ENCODE measurements around the gene GTPBP10.
"Not testable (repeated sequence)": the region's sequence is repeated elsewhere in the genome, so short reads cannot be mapped to it uniquely, and the experiment has no call there.

GTPBP10 gene, protein sequence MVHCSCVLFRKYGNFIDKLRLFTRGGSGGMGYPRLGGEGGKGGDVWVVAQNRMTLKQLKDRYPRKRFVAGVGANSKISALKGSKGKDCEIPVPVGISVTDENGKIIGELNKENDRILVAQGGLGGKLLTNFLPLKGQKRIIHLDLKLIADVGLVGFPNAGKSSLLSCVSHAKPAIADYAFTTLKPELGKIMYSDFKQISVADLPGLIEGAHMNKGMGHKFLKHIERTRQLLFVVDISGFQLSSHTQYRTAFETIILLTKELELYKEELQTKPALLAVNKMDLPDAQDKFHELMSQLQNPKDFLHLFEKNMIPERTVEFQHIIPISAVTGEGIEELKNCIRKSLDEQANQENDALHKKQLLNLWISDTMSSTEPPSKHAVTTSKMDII

DNA sequence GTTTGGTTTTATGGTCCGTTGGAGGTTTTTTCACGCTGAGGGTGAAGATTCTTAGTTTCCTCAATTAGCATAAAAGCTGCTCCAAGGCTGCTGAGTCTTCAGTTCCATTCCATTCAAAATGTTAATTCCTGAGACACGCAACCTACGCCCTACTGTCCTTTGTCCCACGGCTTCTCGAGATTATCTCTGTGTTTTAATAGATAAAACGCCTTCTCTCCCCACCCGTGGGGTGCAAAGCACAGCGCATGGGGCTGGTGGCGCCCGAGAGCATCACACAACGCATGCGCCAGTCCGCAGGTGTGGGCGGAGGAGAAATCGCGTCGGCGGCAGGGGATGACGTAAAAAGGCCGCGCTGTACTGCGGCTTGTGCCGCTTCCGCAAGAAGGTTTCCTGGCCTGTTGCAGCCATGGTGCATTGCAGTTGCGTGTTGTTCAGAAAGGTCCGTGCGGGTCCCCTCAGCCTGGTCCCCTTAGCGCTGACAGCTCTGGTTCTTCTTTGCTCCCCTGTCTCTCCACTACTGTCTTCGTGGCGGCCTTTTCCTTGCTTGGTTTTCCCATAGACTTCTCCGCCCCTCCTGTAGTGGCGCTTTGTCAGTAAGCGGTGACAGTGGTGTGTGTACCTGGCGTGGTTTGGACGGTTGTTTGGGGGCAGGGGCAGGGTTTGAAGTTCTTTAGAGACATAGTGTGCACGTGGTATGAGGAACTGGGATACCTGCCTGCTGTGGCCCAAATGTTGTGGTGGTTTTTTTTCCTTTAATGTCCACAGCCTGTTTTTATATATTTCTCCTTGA lies at the start of gene GTPBP10:
Gene GTPBP10, plus strand, starts transcription at position 381 of the 790 bp plus-strand sequence. Its CDS starts 26 bp downstream, at position 407.
- DNase-seq, result peak; percentile 95

DNA sequence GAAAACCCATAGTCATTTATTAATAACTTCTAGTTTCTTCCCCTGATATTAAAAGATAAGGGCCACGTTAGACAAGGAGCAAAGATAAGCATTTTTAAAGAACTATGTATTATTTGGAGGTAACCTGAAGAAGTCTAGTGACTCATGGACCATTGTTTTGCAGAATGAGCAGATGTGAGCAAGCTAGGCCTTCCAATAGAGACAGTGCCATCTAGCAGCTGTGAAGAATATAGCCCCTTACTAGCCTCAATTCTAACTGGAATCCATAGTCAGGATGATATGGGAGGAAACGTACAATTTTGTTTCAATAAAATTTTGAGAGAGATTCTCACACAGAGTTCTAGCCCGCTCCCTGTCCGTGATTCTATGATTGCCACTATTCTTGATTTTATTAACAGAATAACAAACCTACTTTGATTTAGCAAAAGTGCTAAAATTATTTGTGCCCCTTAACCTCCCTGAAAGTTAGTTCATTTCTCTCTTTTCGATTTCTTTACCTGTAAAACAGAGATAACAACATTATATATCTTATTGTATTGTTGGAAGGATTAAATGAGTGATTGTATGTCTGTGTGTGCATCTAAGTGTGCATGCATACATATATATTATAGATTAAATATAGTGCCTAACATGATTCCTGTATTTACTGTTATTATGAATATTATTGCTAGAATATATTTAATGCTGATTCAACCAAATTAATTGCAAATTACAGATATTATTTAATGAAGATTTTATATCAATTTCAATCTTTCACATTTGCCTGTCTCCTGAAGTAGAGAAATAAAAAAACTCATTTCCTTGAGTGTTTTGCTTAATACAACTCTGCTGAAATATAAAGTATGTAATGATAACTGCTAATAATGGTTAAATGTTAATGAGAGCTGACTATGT lies 48.1 kb upstream of the GTPBP10 start:
- peak; percentile 61 for DNase-seq

DNA sequence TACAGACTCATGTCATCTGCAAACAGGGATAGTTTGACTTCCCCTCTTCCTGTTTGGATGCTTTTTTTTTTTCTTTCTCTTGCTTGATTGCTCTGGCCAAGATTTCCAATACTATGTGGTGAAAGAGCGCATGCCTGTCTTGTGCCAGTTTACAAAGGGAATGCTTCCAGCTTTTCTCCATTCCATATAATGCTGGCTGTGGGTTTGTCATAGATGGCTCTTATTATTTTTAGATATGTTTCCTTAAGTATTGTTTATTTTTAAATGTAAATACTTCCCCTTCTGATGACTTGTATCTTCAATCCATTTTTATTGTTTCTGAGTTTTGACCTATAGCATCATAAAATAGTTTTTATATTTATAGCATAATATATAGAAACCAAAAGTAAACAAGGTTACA lies 43.3 kb upstream of the GTPBP10 start:
- DNase-seq, result no peak

DNA sequence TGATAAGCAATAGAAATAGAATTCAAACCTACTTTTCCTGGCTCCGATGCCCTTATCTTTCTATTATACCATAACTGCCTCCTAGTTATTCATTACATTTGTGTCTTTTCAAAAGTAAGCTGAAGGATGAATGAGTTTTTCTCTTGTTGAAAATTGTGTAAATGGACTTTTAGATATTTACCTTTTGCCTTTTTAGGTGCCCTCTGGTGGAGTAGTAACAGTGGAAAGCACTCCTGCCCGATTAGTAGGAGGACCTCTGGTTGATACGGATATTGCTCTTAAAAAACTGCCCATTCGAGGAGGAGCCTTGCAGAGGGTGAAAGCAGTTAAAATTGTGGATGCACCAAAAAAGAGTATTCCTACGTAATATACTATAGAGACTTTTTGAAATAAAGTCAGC lies 36.6 kb upstream of the GTPBP10 start:
- DNase-seq, result no peak

DNA sequence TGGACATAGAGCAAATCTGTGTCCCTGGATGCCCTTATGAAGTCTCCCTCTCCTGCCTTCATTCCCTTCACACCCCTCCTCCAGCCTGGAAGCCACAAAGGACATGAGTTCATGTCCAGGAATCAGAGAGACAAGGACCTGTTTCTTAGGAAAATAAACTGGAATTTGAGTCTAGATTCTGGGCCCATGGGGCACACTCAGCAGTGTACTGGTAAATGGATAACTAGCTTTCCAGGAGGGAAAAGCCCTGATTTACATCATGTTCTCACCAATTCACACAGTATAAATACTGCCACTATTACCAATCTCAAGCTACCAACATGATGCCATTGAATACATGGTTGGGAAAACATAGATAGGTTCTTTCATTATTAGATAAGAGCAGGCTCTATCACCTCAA lies 35.3 kb upstream of the GTPBP10 start:
- DNase-seq, result no peak

DNA sequence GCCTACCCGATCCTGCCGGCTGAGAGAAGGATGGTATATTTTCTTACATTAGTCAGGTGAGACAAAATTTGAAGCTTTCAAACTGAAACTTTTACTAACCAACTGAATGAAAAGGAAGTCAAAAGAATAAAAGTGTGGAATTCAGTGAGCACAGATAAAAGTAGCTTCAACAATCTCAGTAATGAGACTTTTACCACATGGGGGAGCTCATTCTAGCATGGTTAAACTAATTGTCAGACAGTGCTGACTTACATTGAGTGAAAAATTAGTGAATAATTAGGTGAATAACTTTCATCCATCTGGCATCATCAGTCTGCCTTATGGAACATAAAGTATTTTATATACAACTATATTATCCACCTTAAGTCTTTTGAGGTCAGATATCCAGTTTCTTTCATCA lies 33.8 kb upstream of the GTPBP10 start:
- DNase-seq, result no peak

DNA sequence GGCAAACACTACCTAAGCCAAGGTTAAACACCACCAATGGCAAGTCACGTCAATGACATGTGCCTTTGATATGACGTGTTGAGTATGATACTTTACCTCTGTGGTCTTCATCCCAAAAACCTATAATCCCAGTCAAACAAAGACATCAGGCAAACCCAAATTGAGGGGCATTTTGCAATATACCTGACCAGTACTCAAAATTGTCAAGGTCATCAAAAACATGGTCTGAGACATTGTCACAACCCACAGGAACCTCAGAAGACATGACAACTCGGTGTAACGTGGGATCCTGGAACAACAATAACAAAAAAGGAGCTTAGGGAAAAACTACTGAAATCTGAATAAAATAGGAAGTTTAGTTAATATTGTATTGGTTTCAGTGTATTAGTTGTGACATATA lies 32.6 kb upstream of the GTPBP10 start:
- DNase-seq, result no peak

DNA sequence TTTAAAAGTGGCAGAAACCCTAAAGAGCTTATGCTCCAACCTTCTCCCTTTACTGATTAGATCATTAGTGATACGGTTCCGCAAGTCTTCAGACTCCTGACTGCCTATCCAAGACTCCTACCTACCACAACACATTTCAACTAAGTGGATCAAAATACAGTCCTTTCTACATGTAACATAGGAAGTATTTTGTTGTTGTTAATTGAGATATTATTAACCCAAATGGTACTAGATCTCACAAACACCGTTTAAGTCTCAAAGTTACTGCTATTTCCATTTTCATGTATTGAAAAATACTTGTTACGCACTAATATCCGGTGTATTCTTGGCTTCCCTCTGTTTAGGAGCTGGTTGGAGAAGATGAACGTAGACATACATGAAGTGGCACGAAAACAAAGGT lies 26.5 kb upstream of the GTPBP10 start:
- no peak for DNase-seq

DNA sequence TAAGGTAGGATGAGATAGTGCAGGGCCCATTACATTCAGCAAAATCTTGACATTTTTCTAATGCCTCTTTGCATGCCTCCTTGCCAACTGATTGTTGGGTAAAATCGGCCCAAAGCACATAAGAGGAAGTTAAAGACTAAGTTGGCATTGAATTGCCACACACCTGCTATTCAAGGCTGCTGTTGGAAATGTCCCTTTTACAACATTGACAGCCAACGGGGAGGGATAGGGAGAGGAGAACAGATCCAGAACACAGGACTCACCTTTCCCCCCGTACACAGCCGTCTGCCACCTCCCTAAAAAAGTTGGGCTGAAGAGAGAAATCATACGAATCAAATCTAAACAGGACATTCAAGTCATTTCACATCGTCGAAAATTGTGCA lies 26.1 kb upstream of the GTPBP10 start:
- no peak for DNase-seq

DNA sequence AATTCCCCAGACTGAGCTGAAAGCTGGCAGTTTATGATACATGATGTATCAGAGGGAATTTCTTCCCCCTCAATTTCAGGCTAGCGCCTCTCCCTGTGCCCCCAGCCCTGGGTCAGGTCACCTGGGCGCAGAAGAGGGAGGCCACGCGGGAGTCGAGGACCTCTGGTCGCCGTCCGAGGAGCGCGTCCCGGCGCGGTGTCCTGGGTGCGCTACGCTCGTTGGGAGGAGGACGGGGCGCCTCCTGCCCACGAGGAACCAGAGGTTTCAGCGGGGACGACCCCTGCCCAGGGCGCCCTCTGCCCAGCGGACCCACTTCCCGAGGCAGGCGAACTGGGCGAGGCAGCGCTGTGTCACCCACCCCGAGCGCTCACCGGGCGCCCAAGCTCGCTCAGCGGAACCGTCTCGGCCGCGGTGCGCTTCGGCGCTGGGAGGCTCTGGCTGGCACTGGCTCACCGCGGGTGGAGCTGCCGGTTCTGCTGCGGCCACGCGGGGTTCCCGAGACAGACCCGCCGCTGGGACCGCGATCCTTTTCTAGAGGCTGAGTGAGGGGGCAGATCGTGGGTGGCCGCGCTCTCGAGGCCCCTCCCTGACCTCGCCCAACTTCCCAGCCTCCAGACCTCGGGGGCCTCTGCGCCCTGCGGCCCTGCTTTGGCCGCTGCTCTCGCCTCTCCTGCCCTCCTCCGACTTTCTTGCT lies 25.6 kb upstream of the GTPBP10 start, which contains the start of gene FAM237B:
Gene FAM237B, minus strand, starts transcription at position 504 of the 694 bp plus-strand sequence. CDS start 1,556 bp downstream, outside the sequence.
- no peak for DNase-seq

DNA sequence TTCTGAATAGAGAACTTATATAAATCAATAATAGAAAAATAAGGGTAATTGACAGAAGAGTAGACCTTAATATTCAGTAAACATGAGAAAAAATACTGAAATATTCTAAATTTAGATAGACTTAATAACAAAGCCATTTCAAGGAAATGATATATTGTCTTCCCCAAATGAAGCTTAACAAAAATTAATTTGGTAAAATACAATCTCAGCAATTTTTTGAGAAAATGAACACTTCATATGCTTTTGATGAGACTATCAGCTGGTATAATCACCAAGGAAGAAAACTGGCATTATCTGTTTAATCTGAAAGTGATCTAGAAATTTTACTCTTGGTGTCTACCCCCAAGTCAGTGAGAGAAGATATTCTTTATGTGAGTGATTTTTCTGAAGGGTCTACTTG lies 23.7 kb upstream of the GTPBP10 start:
- DNase-seq, result no peak

DNA sequence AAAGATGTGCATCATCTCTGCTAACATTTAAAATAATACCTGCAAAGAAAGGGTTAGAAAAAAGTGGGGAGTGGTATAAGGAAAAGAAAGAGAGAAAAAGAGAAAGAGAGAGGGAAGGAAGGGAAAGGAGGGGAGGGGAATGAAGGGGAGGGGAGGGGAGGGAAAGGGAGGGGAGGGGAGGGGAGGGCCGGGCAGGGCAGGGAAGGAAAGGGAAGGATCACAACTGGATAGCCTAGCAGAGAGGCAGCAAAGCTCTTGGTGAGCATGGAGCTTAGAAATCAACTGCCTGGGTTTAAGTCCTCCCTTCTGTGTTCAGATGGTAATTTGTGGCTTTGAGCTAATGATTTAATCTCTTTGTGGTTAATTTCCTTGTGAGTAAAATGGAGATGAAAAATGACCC lies 20.0 kb upstream of the GTPBP10 start:
- DNase-seq, result no peak

DNA sequence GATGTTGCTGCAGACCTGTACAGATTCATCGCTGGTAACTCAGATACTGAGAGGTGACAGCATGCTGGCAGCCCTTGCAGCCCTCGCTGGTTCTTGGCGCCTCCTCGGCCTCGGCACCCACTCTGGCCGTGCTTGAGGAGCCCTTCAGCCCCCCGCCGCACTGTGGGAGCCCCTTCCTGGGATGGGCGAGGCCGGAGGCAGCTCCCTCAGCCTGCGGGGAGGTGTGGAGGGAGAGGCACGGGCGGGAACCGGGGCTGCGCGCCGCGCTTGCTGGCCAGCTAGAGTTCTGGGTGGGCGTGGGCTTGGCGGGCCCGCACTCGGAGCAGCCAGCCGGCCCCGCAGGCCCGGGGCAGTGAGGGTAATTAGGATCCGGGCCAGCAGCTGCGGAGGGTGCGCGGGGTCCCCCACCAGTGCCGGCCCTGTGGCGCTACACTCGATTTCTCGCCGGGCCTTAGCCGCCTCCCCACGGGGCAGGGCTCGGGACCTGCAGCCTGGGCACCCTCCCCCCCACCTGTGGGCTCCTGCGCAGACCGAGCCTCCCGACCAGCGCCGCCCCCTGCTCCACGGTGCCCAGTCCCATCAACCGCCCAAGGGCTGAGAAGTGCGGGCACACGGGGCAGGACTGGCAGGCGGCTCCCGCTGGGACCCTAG lies 12.2 kb upstream of the GTPBP10 start:
- no peak for DNase-seq

DNA sequence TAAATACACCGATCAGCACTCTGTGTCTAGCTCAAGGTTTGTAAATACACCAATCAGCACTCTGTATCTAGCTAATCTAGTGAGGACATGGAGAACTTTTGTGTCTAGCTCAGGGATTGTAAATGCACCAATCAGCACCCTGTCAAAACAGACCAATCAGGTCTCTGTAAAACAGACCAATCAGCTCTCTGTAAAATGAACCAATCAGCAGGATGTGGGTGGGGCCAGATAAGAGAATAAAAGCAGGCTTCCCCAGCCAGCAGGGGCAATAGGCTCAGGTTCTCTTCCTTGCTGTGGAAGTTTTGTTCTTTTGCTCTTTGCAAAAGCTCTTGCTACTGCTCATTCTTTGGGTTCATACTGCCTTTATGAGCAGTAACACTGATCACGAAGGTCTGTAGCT lies 11.6 kb upstream of the GTPBP10 start:
- DNase-seq, result not testable (repeated sequence)

DNA sequence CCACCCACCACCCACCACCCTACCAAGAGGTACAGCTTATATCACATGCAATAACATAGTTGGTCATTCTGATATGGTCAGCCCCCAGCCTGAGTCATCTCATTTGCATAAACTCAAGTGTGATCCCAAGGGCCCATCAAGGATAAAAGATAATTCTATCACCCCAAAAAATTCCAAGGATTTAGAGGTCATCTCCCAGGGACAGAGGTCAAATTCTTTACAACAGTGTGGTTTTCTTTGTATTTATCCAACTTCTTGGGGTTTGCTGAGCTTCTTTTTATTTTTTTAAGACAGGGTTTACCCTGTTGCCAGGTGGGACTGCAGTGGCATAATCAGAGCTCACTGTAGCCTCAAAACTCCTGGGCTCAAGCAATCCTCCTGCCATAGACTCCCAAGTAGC lies 9.4 kb upstream of the GTPBP10 start:
- DNase-seq, result no peak

DNA sequence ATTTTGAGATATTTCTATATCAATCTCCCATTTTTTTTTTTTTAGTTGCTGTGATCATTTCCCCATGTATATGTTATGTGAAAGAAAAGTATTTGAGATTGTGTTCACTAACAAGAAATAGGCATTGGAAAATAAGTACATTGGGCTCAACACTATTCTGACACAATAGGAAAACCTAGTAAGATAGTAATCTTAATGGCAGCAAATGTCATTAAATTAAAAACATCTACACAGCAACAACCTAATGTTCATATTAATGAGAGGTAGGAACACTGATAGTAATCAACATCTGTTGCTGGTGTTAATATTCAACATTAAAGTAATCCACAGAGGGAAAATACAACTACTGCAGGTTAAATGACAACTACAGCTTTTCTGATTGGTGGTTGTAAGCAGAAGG lies 1.5 kb upstream of the GTPBP10 start:
- DNase-seq, result no peak

DNA sequence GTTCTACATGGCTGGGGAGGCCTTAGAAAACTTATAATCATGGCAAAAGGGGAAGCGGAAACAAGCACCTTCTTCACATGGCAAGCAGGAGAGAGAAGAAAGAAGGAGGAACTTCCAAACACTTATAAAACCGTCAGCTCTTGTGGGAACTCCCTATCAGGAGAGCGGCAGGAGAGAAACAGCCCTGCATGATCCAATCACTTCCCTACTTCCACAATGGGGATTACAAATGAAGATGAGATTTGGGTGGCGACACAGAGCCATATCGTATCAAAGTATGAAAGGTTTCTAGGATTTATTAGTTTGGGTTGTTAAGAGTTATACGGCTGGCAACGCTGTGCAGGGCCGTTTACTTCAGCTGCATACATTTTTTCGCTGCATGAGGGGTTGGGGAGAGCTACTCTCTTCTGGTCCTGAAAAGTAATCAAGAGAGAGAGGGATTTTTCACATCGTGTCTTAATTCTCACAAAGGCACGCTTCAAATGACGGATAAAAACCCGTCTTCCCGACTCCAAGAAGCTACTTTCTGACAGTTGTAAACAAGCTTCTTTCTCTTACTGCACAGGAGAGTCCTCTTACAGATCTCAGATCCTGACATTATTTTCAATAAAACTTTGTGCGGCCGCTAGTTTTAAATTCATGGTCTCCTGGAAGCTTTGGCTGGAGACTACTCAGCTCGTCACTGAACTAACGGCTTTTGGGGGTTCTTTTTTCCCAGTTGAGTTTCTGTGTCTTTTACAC lies 751 bp upstream of the GTPBP10 start:
- no peak for DNase-seq

DNA sequence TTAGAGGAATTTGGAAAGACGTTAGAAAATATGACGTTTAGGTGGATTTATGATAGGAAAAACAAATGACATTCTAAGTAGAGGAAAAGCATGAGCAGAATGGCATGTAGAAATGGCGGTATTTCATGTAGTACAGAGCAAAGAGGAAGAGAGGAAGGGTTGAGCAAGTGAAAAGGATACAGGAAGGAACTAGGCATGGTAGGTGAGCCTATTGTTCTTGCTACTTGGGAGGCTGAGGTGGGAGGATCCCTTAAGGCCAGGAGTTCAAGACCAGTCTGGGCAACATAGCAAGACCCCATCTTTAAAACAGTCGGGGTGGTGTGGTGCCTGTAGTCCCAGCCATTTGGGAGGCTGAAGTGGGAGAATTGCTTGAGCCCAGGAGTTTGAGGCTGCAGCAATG lies 1.2 kb downstream of the GTPBP10 start:
- DNase-seq, result no peak

DNA sequence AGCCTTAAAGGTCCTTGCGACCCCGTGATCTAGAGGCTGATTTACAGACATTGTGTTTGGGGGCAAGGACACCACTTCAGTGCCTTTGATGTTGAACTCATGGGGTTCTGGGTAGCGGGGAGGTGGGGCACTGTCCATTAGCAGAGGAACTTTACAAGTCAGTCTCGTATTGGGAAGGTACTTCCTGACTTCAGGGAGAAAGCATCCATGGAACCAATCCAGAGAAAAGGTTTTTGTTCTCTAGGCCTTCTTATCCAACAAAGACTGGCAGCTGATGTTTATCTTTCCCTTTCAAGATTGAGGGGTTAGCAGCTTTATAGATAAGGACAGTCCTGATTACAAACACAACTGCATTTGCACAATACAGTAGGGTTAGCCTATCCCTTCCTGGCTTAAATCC lies 2.8 kb downstream of the GTPBP10 start:
- no peak for DNase-seq

DNA sequence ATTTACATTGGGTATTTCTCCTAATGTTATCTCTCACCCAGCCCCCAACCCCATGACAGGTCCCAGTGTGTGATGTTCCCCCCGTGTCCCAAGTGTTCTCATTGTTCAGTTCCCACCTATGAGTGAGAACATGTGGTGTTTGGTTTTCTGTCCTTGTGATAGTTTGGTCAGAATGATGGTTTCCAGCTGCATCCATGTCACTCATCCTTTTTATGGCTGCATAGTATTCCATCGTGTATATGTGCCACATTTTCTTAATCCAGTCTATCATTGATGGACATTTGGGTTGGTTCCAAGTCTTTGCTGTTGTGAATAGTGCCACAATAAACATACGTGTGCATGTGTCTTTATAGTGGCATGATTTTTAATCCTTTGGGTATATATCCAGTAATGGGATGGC lies 3.5 kb downstream of the GTPBP10 start:
- DNase-seq, result not testable (repeated sequence)

DNA sequence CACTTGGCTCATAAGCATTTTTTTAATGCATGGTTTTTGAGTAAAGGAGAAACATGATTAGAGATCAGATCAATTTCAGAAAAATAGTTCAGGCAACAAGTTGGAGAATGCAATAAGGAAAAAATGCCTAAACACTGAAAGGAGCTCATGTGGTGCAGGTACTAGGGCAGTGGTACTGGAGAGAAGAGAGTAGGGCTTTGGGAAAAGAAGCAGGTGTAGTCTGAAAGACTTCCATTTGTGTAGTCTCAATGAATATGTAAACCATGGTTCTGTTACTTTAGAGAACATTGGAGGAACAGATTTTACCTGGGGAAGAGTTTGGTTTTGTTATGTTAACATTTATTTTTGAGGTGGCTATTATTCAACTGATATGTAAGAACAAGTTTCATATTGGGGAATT lies 5.5 kb downstream of the GTPBP10 start:
- no peak for DNase-seq
